Breast epithelium (tissue), 3 donors: ENCODE data around the gene CAMK2A.

Source experiments
- POLR2A ChIP-seq: fragments of 450-650 bp; IDR thresholded peaks from one replicate; pipeline ENCODE4 v1.6.1; 2016; ENCODE audit warnings: antibody characterized with exemption, mild to moderate bottlenecking, moderate library complexity
- POLR2AphosphoS5 ChIP-seq, 3 donors: sonication (generic); formaldehyde crosslinking; IDR thresholded peaks; one replicate each; pipeline ENCODE4 v1.6.1; 2017; ENCODE audit warnings: antibody characterized with exemption in 3 of 3
- TF ChIP-seq, protein P1 (sequence below), 3 donors: fragments of 450-650 bp; IDR thresholded peaks; one replicate each; pipeline ENCODE4 v1.5.1; 2016 to 2017; ENCODE audit warnings: antibody characterized with exemption in 3 of 3, mild to moderate bottlenecking in 3 of 3, moderate library complexity in 3 of 3

DNA sequence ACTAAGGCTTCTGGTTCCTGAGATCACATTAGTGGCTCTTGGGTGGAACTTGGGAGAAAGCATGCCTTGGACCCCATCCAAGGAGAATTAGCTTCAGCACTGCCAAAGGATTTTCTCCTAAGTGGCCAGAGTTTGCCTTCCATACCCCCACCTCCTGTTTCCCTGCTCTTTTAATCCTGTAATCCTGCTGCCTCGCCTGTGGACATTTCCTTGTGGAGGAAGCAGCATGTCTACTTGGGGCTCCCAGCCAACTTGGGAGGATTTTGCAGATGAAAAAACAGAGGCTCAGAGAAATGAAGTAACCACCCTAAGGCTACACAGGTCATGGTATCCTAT is 11.6 kb upstream of the CAMK2A start:
- TF ChIP-seq, protein P1, sequence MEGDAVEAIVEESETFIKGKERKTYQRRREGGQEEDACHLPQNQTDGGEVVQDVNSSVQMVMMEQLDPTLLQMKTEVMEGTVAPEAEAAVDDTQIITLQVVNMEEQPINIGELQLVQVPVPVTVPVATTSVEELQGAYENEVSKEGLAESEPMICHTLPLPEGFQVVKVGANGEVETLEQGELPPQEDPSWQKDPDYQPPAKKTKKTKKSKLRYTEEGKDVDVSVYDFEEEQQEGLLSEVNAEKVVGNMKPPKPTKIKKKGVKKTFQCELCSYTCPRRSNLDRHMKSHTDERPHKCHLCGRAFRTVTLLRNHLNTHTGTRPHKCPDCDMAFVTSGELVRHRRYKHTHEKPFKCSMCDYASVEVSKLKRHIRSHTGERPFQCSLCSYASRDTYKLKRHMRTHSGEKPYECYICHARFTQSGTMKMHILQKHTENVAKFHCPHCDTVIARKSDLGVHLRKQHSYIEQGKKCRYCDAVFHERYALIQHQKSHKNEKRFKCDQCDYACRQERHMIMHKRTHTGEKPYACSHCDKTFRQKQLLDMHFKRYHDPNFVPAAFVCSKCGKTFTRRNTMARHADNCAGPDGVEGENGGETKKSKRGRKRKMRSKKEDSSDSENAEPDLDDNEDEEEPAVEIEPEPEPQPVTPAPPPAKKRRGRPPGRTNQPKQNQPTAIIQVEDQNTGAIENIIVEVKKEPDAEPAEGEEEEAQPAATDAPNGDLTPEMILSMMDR (IDR thresholded peaks at IDR 0.05) = no peak
- TF ChIP-seq POLR2AphosphoS5 (IDR thresholded peaks at IDR 0.05) = no peak
- TF ChIP-seq POLR2A = no peak
